HG03045 (cell line): Measurements from ENCODE around the gene PRPF38B.
"Not testable (repeated sequence)": the region's sequence is repeated elsewhere in the genome, so short reads cannot be mapped to it uniquely, and the experiment has no call there.

Experiments used
- ATAC-seq: cut with Tn5 transposase; IDR thresholded peaks from one replicate; pipeline ENCODE4 v1.9.1; 2021; ENCODE audit warnings: mild to moderate bottlenecking, moderate library complexity; ENCODE audit not compliant: unreplicated experiment

Gene PRPF38B

GRCh38 chr1:108678706-108679105 is 13.4 kb upstream of the PRPF38B start:
- no peak for ATAC-seq

GRCh38 chr1:108679586-108680213 is 12.4 kb upstream of the PRPF38B start:
- no peak for ATAC-seq

- not testable (repeated sequence) for ATAC-seq
Measured at GRCh38 chr1:108681701-108682100, 10.4 kb upstream of the PRPF38B start.

GRCh38 chr1:108685529-108685928 is 6.6 kb upstream of the PRPF38B start:
- ATAC-seq = no peak

GRCh38 chr1:108686614-108687313 is 5.3 kb upstream of the PRPF38B start:
- no peak for ATAC-seq

GRCh38 chr1:108691128-108691941 is 775 bp upstream of the PRPF38B start:
- peak; percentile 4 for ATAC-seq

GRCh38 chr1:108692724-108693655 is 880 bp downstream of the PRPF38B start:
- ATAC-seq = peak; percentile 66

GRCh38 chr1:108695535-108695934 is 3.4 kb downstream of the PRPF38B start:
- ATAC-seq = no peak

GRCh38 chr1:108699375-108700332 is 7.5 kb downstream of the PRPF38B start:
- ATAC-seq = no peak

- ATAC-seq = no peak
Measured at GRCh38 chr1:108701176-108701849, 9.2 kb downstream of the PRPF38B start.

GRCh38 chr1:108702109-108702508 is 10.0 kb downstream of the PRPF38B start:
- not testable (repeated sequence) for ATAC-seq

GRCh38 chr1:108703939-108704338 is 11.8 kb downstream of the PRPF38B start:
- no peak for ATAC-seq

- ATAC-seq = no peak
Measured at GRCh38 chr1:108704496-108704895, 12.4 kb downstream of the PRPF38B start.

- no peak for ATAC-seq
Measured at GRCh38 chr1:108706643-108707042, 14.5 kb downstream of the PRPF38B start.

- ATAC-seq = peak; percentile 61
Measured at GRCh38 chr1:108708691-108709660, 16.9 kb downstream of the PRPF38B start.

- no peak for ATAC-seq
Measured at GRCh38 chr1:108712606-108713150, 20.6 kb downstream of the PRPF38B start, which contains the start of gene FNDC7. TSS of gene FNDC7 (plus strand) at chr1:108712908. CDS start at chr1:108712934, 26 bp downstream.

GRCh38 chr1:108715932-108716331 is 23.8 kb downstream of the PRPF38B start:
- ATAC-seq = no peak
